B cell (primary cell): ENCODE data around the gene STXBP5L.

Source experiments
- CTCF ChIP-seq: fragments of 200-600 bp; IDR thresholded peaks from one replicate; pipeline ENCODE4 v1.8.0; 2022; ENCODE audit warnings: antibody characterized with exemption, mild to moderate bottlenecking
- EZH2 ChIP-seq: IDR thresholded peaks from 2 replicates; pipeline ENCODE4 v1.6.1; 2012; ENCODE audit warnings: borderline replicate concordance, low read depth, mild to moderate bottlenecking, moderate library complexity, low read length; ENCODE audit not compliant: insufficient read depth, poor library complexity, severe bottlenecking

GRCh38 chr3:121436641-121437040, 528.6 kb downstream of the STXBP5L start:
- no peak for TF ChIP-seq CTCF
- TF ChIP-seq EZH2 = no peak
